ENCODE data around the gene SRP19. TPM values are rescaled to one million over a fixed set of nuclear protein-coding genes. Genes with fewer than 3 reads are reported as not detected.

Gene SRP19
- polyA plus RNA-seq, 2 of the 4 experiments (the other 2 are of a cell fraction), result 93.5 to 144 TPM

DNA sequence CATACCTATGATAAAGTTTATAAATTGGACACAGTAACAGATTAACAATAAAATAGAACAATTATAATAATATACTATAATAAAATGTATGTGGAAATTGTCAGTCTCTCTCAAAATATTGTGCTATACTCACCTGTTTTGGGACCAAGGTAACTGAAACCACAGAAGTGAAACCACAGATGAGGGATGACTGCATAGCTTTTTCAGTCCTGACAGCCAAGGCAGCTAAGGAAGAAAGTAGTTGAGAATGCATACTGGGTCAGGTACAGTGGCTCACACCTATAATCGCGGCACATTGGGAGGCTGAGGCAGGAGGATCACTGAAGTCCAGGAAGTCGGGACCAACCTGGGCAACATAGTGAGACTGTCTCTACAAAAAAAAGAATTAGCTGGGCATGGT lies 8.9 kb downstream of the SRP19 start:
- DNase-seq (ENCODE audit: low read depth in 1 of 2, low spot score in 1 of 2) (no peak), ATAC-seq (no peak), FAIRE-seq (no peak)
- Histone ChIP-seq H3K4me3 (no peak overlapping the region), H3K27ac (no peak overlapping the region), H3K4me1 (no peaks in the 10 kb centered on the region), H3K9me3 (no peaks in the 10 kb centered on the region), H3K4me2 (no peak overlapping the region)
- POLR2A ChIA-PET, result interaction anchor here (1.5 kb wide), 1 partner anchor 9 kb away, joined by 3 read pairs; no protein-coding TSS in a partner anchor
- no peak for TF ChIP-seq CHD4 (IDR thresholded peaks at IDR 0.05; ENCODE audit: borderline replicate concordance)
- TF ChIP-seq POLR2AphosphoS2 (conservative IDR thresholded peaks at IDR 0.05; ENCODE audit: low read length), result no peak
- TF ChIP-seq MYC (IDR thresholded peaks at IDR 0.05; ENCODE audit: borderline replicate concordance, low read length), result no peak
- TF ChIP-seq HOXA7 (CRISPR knock-in tag; IDR thresholded peaks at IDR 0.05), result no peak
- TF ChIP-seq MAX (IDR thresholded peaks at IDR 0.05), result no peak
- TF ChIP-seq RCOR1 (IDR thresholded peaks at IDR 0.05; ENCODE audit: low read depth, low read length), result no peak
- TF ChIP-seq CEBPB (IDR thresholded peaks at IDR 0.05), result no peak
- TF ChIP-seq SREBF2 (IDR thresholded peaks at IDR 0.05), result no peak
- no peak for TF ChIP-seq MAZ (IDR thresholded peaks at IDR 0.05; ENCODE audit: borderline replicate concordance, low read depth, low read length)
- TF ChIP-seq NPAS2 (CRISPR knock-in tag; IDR thresholded peaks at IDR 0.05; ENCODE audit: borderline replicate concordance), result no peak
- TF ChIP-seq FOXS1 (CRISPR knock-in tag; IDR thresholded peaks at IDR 0.05), result no peak
- TF ChIP-seq, protein P1, sequence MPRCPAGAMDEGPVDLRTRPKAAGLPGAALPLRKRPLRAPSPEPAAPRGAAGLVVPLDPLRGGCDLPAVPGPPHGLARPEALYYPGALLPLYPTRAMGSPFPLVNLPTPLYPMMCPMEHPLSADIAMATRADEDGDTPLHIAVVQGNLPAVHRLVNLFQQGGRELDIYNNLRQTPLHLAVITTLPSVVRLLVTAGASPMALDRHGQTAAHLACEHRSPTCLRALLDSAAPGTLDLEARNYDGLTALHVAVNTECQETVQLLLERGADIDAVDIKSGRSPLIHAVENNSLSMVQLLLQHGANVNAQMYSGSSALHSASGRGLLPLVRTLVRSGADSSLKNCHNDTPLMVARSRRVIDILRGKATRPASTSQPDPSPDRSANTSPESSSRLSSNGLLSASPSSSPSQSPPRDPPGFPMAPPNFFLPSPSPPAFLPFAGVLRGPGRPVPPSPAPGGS (IDR thresholded peaks at IDR 0.05), result no peak
- TF ChIP-seq, protein P2, sequence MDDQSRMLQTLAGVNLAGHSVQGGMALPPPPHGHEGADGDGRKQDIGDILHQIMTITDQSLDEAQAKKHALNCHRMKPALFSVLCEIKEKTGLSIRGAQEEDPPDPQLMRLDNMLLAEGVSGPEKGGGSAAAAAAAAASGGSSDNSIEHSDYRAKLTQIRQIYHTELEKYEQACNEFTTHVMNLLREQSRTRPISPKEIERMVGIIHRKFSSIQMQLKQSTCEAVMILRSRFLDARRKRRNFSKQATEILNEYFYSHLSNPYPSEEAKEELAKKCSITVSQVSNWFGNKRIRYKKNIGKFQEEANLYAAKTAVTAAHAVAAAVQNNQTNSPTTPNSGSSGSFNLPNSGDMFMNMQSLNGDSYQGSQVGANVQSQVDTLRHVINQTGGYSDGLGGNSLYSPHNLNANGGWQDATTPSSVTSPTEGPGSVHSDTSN (IDR thresholded peaks at IDR 0.05), result no peak
- no peak for TF ChIP-seq NR3C1 (IDR thresholded peaks at IDR 0.05)
- TF ChIP-seq PHF8 (IDR thresholded peaks at IDR 0.05; ENCODE audit: borderline replicate concordance, low read depth), result no peak
- CTCF ChIA-PET, result no interaction called here
- WGBS (ENCODE audit: missing lambda C conversion rate), result 94% methylated on average over 3 of the region's 3 CpGs

GRCh38 chr5:112870966-112871365 lies 9.9 kb downstream of the SRP19 start:
- no peak overlapping the region for H3K27ac ChIP-seq
- H3K4me1 ChIP-seq, result no peaks in the 10 kb centered on the region
- H3K4me3 ChIP-seq, result no peak overlapping the region
- H3K9me3 ChIP-seq, result no peaks in the 10 kb centered on the region
- ATAC-seq, result no peak
- no peak overlapping the region for H3K4me2 ChIP-seq
- no peak for DNase-seq (ENCODE audit: low read depth in 1 of 2, low spot score in 1 of 2)
- FAIRE-seq, result no peak
- WGBS (ENCODE audit: missing lambda C conversion rate), result 78% methylated on average over 3 of the region's 3 CpGs
- ChIA-PET POLR2A (no interaction called here), CTCF (no interaction called here)
- TF ChIP-seq ZFP36 (IDR thresholded peaks at IDR 0.05; ENCODE audit: borderline replicate concordance, partially characterized antibody) (no peak), CEBPB (IDR thresholded peaks at IDR 0.05) (no peak), MAFK (IDR thresholded peaks at IDR 0.05; ENCODE audit: partially characterized antibody) (no peak), MAX (IDR thresholded peaks at IDR 0.05) (no peak), CBX2 (IDR thresholded peaks at IDR 0.05; ENCODE audit: borderline replicate concordance, low read depth) (no peak), RNF2 (IDR thresholded peaks at IDR 0.05; ENCODE audit: borderline replicate concordance, low read depth) (no peak), HDAC2 (IDR thresholded peaks at IDR 0.05) (no peak)
- TF ChIP-seq, protein P1 (IDR thresholded peaks at IDR 0.05), result no peak

DNA sequence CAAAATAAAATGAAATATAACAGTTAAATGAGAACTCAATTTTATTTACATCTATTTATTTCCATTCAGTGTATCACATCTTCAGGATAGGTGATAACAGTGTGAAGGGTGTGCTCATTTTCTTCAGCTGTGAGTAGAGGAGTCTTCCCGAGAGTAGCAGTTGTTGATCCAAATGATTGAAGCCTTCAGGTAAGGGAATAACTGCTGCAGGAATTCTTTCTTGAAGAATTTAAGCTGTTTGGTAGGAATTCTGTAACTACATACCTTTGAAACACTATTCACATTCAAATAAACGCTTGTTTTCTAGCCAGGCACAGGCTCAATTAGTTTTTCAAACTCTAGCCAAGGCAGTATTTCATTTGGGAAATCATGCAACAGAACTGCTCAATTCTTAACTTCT lies 15.3 kb downstream of the SRP19 start:
- ChIA-PET CTCF (no interaction called here), POLR2A (interaction anchor here (1.5 kb wide), 1 partner anchor 15 kb away, joined by 3 read pairs; the partner anchor contains the start of gene SRP19)
- no peaks in the 10 kb centered on the region for H3K9me3 ChIP-seq
- no peak for FAIRE-seq
- no peak overlapping the region for H3K27ac ChIP-seq
- no peak overlapping the region for H3K4me3 ChIP-seq
- H3K4me2 ChIP-seq, result no peak overlapping the region
- WGBS (ENCODE audit: missing lambda C conversion rate), result 83% methylated on average over 2 of the region's 2 CpGs
- no peak for ATAC-seq
- TF ChIP-seq HOXB5 (CRISPR knock-in tag; IDR thresholded peaks at IDR 0.05), result no peak
- no peak for TF ChIP-seq ZFP36 (IDR thresholded peaks at IDR 0.05; ENCODE audit: borderline replicate concordance, partially characterized antibody)
- TF ChIP-seq CHD4 (IDR thresholded peaks at IDR 0.05; ENCODE audit: borderline replicate concordance), result no peak
- TF ChIP-seq, protein P1 (IDR thresholded peaks at IDR 0.05), result no peak
- no peak for TF ChIP-seq ESRRA (IDR thresholded peaks at IDR 0.05; ENCODE audit: borderline replicate concordance, low read length)
- no peak for TF ChIP-seq POLR2A (IDR thresholded peaks at IDR 0.05; ENCODE audit: low read length)
- TF ChIP-seq, protein P3, sequence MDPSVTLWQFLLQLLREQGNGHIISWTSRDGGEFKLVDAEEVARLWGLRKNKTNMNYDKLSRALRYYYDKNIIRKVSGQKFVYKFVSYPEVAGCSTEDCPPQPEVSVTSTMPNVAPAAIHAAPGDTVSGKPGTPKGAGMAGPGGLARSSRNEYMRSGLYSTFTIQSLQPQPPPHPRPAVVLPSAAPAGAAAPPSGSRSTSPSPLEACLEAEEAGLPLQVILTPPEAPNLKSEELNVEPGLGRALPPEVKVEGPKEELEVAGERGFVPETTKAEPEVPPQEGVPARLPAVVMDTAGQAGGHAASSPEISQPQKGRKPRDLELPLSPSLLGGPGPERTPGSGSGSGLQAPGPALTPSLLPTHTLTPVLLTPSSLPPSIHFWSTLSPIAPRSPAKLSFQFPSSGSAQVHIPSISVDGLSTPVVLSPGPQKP (IDR thresholded peaks at IDR 0.05; ENCODE audit: low read depth, low read length), result no peak
- no peak for TF ChIP-seq FOSB (CRISPR knock-in tag; IDR thresholded peaks at IDR 0.05)
- no peak for TF ChIP-seq PHF8 (IDR thresholded peaks at IDR 0.05; ENCODE audit: borderline replicate concordance, low read depth)
- no peak for TF ChIP-seq FOXS1 (CRISPR knock-in tag; IDR thresholded peaks at IDR 0.05)
- no peak for TF ChIP-seq CBX8 (IDR thresholded peaks at IDR 0.05)
- TF ChIP-seq GATA3 (IDR thresholded peaks at IDR 0.05; ENCODE audit: borderline replicate concordance), result no peak
- DNase-seq (ENCODE audit: low read depth in 1 of 2, low spot score in 1 of 2), result no peak
- peaks cover 12% of the 10 kb centered on the region; the same call in 2 of the 3 replicates for H3K4me1 ChIP-seq
